GM23338 (cell line): Measurements from ENCODE around the gene ABAT. TPM values are rescaled to one million over a fixed set of nuclear protein-coding genes. Genes with fewer than 3 reads are reported as not detected.

Experiments used
- ATAC-seq: fragments of 200-7000 bp; cut with Tn5 transposase; 3 replicates; pipeline ENCODE4 v1.9.1; 2020
- DNase-seq: peaks from one replicate; pipeline ENCODE4 v3.0.0-alpha.2; 2015; ENCODE audit warnings: low spot score
- H2AFZ ChIP-seq: fragments of 200-600 bp; sonication (generic); 2 replicates; pipeline ENCODE4 v1.8.0; 2016; ENCODE audit warnings: antibody characterized with exemption, mild to moderate bottlenecking, moderate library complexity
- H3F3A ChIP-seq: fragments of 200-600 bp; sonication (generic); replicated peaks from 2 replicates; pipeline ENCODE4 v1.8.0; 2017; ENCODE audit warnings: antibody characterized with exemption, mixed run types, low read depth
- H3K27ac ChIP-seq: fragments of 200-600 bp; sonication (generic); 2 replicates; pipeline ENCODE4 v1.6.1; 2016; ENCODE audit warnings: low read depth
- H3K27me3 ChIP-seq: fragments of 200-600 bp; sonication (generic); 2 replicates; pipeline ENCODE4 v1.8.0; 2016; ENCODE audit warnings: mild to moderate bottlenecking, mixed run types, moderate library complexity; ENCODE audit not compliant: insufficient read depth
- H3K36me3 ChIP-seq: fragments of 200-600 bp; sonication (generic); 2 replicates; pipeline ENCODE4 v1.8.0; 2016; ENCODE audit warnings: mild to moderate bottlenecking; ENCODE audit not compliant: insufficient read depth
- H3K4me1 ChIP-seq: fragments of 200-600 bp; sonication (generic); 2 replicates; pipeline ENCODE4 v1.8.0; 2016; ENCODE audit warnings: mild to moderate bottlenecking, moderate library complexity; ENCODE audit not compliant: insufficient read depth
- H3K4me2 ChIP-seq: fragments of 200-600 bp; sonication (generic); 2 replicates; pipeline ENCODE4 v1.7.1; 2017; ENCODE audit warnings: mixed run types
- H3K4me3 ChIP-seq: fragments of 200-600 bp; sonication (generic); 2 replicates; pipeline ENCODE4 v1.6.1; 2016; ENCODE audit warnings: mixed run types
- H3K79me2 ChIP-seq: fragments of 200-600 bp; sonication (generic); replicated peaks from 2 replicates; pipeline ENCODE4 v1.8.0; 2017; ENCODE audit warnings: mild to moderate bottlenecking; ENCODE audit not compliant: insufficient read depth
- H3K9me2 ChIP-seq: fragments of 200-600 bp; sonication (generic); 2 replicates; pipeline ENCODE4 v1.8.0; 2017; ENCODE audit not compliant: insufficient read depth
- H4K20me1 ChIP-seq: fragments of 200-600 bp; sonication (generic); replicated peaks from 2 replicates; pipeline ENCODE4 v1.8.0; 2017; ENCODE audit warnings: mild to moderate bottlenecking; ENCODE audit not compliant: insufficient read depth
- H3K27ac Mint-ChIP-seq: 2 replicates; pipeline ENCODE4 v1.8.0; 2020; ENCODE audit warnings: inconsistent platforms, mild to moderate bottlenecking, moderate library complexity, mixed read lengths
- H3K27me3 Mint-ChIP-seq: 3 replicates; pipeline ENCODE4 v1.8.0; 2022; ENCODE audit warnings: low read depth, mild to moderate bottlenecking, moderate library complexity, mixed read lengths, inconsistent platforms; ENCODE audit not compliant: insufficient read depth, poor library complexity
- H3K36me3 Mint-ChIP-seq: 3 replicates; pipeline ENCODE4 v1.8.0; 2021; ENCODE audit warnings: low read depth, mild to moderate bottlenecking, inconsistent platforms, moderate library complexity, mixed read lengths
- H3K4me1 Mint-ChIP-seq: 3 replicates; pipeline ENCODE4 v1.8.0; 2020; ENCODE audit warnings: mild to moderate bottlenecking, inconsistent platforms, mixed read lengths
- H3K4me3 Mint-ChIP-seq: 3 replicates; pipeline ENCODE4 v1.8.0; 2021; ENCODE audit warnings: moderate library complexity, mild to moderate bottlenecking, inconsistent platforms, mixed read lengths
- H3K9me3 Mint-ChIP-seq: 3 replicates; pipeline ENCODE4 v1.8.0; 2020; ENCODE audit warnings: moderate library complexity, mild to moderate bottlenecking, inconsistent platforms, mixed read lengths
- CREB1 ChIP-seq: fragments of 250-450 bp; sonication (Bioruptor Pico); IDR thresholded peaks from 2 replicates; pipeline ENCODE4 v1.5.0; 2020; ENCODE audit warnings: low read depth, mild to moderate bottlenecking, moderate library complexity
- ETS1 ChIP-seq: IDR thresholded peaks from 2 replicates; pipeline ENCODE4 v1.6.1; 2016; ENCODE audit warnings: antibody characterized with exemption
- EZH2 ChIP-seq: fragments of 200-600 bp; sonication (generic); IDR thresholded peaks from one replicate; pipeline ENCODE4 v1.8.0; 2017; ENCODE audit warnings: antibody characterized with exemption, mild to moderate bottlenecking, low read depth; ENCODE audit not compliant: unreplicated experiment
- EZH2phosphoT487 ChIP-seq: fragments of 200-600 bp; sonication (generic); IDR thresholded peaks from one replicate; pipeline ENCODE4 v1.8.1; 2018; ENCODE audit warnings: antibody characterized with exemption; ENCODE audit not compliant: unreplicated experiment
- JUNB ChIP-seq: IDR thresholded peaks from one replicate; pipeline ENCODE4 v1.6.1; 2016; ENCODE audit warnings: antibody characterized with exemption; ENCODE audit not compliant: unreplicated experiment
- POLR2AphosphoS5 ChIP-seq: IDR thresholded peaks from 2 replicates; pipeline ENCODE4 v1.6.1; 2016; ENCODE audit warnings: antibody characterized with exemption, low read depth
- REST ChIP-seq: IDR thresholded peaks from one replicate; pipeline ENCODE4 v1.6.1; 2018; ENCODE audit warnings: antibody characterized with exemption; ENCODE audit not compliant: unreplicated experiment
- STAT1 ChIP-seq: IDR thresholded peaks from one replicate; pipeline ENCODE4 v1.6.1; 2016; ENCODE audit warnings: antibody characterized with exemption; ENCODE audit not compliant: unreplicated experiment
- ZNF114 ChIP-seq: fragments of 250-450 bp; sonication (Bioruptor Pico); IDR thresholded peaks from 2 replicates; pipeline ENCODE4 v1.5.0; 2020; ENCODE audit warnings: mild to moderate bottlenecking, moderate library complexity
- polyA plus RNA-seq: library from polyadenylated mRNA; unstranded; fragments of >200 nt; fragmentation: Nextera tagmentation; extraction: Ambion mirVana; gene quantifications from 2 replicates; pipeline ENCODE4 v1.2.1, GENCODE V29; 2016
- total RNA-seq: library from RNA; depleted of rRNA; stranded (reverse); fragments of >200 nt; shearing (Covaris generic); gene quantifications from 2 replicates; pipeline ENCODE4 v1.2.3, GENCODE V29; 2014
- TF ChIP-seq, protein P1 (sequence below): fragments of 250-450 bp; sonication (Bioruptor Pico); IDR thresholded peaks from 2 replicates; pipeline ENCODE4 v1.5.0; 2020; ENCODE audit warnings: mild to moderate bottlenecking, moderate library complexity
- TF ChIP-seq, protein P2 (sequence below), 2 experiments: fragments of 200-600 bp in 1 of 2; sonication (generic) in 1 of 2; conservative IDR thresholded peaks; 2 replicates each; pipeline versions ENCODE4 v1.5.1 to v1.6.1; 2016 to 2017; ENCODE audit warnings: antibody characterized with exemption in 2 of 2, low read depth in 2 of 2, mild to moderate bottlenecking in 2 of 2, moderate library complexity in 1 of 2

Gene ABAT
- total and polyA plus RNA-seq, 2 experiments from 2014 or later, result 4.4 to 8.8 TPM

DNA sequence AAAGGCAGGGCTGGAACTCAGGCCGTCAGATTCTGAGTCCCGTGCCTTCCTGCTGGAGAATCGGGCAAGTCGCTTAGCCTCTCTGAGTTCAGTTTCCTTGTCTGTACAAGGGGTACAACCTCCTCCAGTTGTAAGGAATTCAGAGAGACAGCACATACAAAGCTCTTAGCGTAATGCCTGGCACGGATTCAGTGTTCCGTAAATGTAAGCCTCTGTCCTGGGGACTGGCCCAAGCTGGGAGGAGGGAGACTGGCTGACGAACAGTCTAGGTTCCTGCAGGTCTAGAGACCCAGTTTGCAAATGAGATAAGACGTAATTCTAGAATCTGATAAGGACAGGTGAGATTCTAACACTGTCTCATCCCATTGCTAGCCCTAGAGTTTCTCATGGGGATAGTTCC lies 43.0 kb upstream of the ABAT start:
- H3K4me2 ChIP-seq, result no peak overlapping the region
- H3F3A ChIP-seq, result 0 out of 2 replicates have a peak, but pooled peaks cover 4% of the 10 kb centered on the region
- ATAC-seq, result no peak
- Mint-ChIP-seq H3K27me3 (peaks cover 2% of the 10 kb centered on the region), H3K4me1 (no peaks in the 10 kb centered on the region; the same call in 2 of the 3 replicates), H3K27ac (no peak overlapping the region; the same call in 1 of the 2 replicates), H3K36me3 (peaks cover 85% of the 10 kb centered on the region), H3K4me3 (no peak overlapping the region), H3K9me3 (no peaks in the 10 kb centered on the region; the same call in 1 of the 3 replicates)
- H2AFZ ChIP-seq, result no peak overlapping the region
- no peak for TF ChIP-seq JUNB
- TF ChIP-seq EZH2phosphoT487, result no peak
- no peak for TF ChIP-seq STAT1
- TF ChIP-seq, protein P1, sequence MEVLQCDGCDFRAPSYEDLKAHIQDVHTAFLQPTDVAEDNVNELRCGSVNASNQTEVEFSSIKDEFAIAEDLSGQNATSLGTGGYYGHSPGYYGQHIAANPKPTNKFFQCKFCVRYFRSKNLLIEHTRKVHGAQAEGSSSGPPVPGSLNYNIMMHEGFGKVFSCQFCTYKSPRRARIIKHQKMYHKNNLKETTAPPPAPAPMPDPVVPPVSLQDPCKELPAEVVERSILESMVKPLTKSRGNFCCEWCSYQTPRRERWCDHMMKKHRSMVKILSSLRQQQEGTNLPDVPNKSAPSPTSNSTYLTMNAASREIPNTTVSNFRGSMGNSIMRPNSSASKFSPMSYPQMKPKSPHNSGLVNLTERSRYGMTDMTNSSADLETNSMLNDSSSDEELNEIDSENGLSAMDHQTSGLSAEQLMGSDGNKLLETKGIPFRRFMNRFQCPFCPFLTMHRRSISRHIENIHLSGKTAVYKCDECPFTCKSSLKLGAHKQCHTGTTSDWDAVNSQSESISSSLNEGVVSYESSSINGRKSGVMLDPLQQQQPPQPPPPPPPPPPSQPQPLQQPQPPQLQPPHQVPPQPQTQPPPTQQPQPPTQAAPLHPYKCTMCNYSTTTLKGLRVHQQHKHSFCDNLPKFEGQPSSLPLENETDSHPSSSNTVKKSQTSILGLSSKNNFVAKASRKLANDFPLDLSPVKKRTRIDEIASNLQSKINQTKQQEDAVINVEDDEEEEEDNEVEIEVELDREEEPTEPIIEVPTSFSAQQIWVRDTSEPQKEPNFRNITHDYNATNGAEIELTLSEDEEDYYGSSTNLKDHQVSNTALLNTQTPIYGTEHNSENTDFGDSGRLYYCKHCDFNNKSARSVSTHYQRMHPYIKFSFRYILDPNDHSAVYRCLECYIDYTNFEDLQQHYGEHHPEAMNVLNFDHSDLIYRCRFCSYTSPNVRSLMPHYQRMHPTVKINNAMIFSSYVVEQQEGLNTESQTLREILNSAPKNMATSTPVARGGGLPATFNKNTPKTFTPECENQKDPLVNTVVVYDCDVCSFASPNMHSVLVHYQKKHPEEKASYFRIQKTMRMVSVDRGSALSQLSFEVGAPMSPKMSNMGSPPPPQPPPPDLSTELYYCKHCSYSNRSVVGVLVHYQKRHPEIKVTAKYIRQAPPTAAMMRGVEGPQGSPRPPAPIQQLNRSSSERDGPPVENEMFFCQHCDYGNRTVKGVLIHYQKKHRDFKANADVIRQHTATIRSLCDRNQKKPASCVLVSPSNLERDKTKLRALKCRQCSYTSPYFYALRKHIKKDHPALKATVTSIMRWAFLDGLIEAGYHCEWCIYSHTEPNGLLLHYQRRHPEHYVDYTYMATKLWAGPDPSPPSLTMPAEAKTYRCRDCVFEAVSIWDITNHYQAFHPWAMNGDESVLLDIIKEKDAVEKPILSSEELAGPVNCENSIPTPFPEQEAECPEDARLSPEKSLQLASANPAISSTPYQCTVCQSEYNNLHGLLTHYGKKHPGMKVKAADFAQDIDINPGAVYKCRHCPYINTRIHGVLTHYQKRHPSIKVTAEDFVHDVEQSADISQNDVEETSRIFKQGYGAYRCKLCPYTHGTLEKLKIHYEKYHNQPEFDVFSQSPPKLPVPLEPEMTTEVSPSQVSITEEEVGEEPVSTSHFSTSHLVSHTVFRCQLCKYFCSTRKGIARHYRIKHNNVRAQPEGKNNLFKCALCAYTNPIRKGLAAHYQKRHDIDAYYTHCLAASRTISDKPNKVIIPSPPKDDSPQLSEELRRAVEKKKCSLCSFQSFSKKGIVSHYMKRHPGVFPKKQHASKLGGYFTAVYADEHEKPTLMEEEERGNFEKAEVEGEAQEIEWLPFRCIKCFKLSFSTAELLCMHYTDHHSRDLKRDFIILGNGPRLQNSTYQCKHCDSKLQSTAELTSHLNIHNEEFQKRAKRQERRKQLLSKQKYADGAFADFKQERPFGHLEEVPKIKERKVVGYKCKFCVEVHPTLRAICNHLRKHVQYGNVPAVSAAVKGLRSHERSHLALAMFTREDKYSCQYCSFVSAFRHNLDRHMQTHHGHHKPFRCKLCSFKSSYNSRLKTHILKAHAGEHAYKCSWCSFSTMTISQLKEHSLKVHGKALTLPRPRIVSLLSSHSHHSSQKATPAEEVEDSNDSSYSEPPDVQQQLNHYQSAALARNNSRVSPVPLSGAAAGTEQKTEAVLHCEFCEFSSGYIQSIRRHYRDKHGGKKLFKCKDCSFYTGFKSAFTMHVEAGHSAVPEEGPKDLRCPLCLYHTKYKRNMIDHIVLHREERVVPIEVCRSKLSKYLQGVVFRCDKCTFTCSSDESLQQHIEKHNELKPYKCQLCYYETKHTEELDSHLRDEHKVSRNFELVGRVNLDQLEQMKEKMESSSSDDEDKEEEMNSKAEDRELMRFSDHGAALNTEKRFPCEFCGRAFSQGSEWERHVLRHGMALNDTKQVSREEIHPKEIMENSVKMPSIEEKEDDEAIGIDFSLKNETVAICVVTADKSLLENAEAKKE (CRISPR knock-in tag), result no peak
- no peak for TF ChIP-seq REST
- TF ChIP-seq ZNF114 (CRISPR knock-in tag), result no peak
- TF ChIP-seq, protein P2, sequence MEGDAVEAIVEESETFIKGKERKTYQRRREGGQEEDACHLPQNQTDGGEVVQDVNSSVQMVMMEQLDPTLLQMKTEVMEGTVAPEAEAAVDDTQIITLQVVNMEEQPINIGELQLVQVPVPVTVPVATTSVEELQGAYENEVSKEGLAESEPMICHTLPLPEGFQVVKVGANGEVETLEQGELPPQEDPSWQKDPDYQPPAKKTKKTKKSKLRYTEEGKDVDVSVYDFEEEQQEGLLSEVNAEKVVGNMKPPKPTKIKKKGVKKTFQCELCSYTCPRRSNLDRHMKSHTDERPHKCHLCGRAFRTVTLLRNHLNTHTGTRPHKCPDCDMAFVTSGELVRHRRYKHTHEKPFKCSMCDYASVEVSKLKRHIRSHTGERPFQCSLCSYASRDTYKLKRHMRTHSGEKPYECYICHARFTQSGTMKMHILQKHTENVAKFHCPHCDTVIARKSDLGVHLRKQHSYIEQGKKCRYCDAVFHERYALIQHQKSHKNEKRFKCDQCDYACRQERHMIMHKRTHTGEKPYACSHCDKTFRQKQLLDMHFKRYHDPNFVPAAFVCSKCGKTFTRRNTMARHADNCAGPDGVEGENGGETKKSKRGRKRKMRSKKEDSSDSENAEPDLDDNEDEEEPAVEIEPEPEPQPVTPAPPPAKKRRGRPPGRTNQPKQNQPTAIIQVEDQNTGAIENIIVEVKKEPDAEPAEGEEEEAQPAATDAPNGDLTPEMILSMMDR (conservative IDR thresholded peaks at IDR 0.05; ENCODE audit: low read depth in 2 of 2), result no peak
- TF ChIP-seq ETS1, result no peak
- no peak for TF ChIP-seq CREB1 (CRISPR knock-in tag)
- no peak for TF ChIP-seq EZH2
- TF ChIP-seq POLR2AphosphoS5, result no peak
- no peaks in the 10 kb centered on the region for H3K4me1 ChIP-seq
- H3K27me3 ChIP-seq, result no peaks in the 10 kb centered on the region
- peaks cover 27% of the 10 kb centered on the region for H4K20me1 ChIP-seq
- DNase-seq, result no peak
- no peaks in the 10 kb centered on the region for H3K9me2 ChIP-seq
- peaks cover 29% of the 10 kb centered on the region for H3K36me3 ChIP-seq
- H3K4me3 ChIP-seq, result no peak overlapping the region
- peaks cover 10% of the 10 kb centered on the region for H3K79me2 ChIP-seq
- H3K27ac ChIP-seq, result no peak overlapping the region
